ENCODE results near the gene SELENOM.
"Not testable (repeated sequence)": the region's sequence is repeated elsewhere in the genome, so short reads cannot be mapped to it uniquely, and the experiment has no call there.

The SELENOM gene

GRCh38 chr22:31089160-31090100 lies 17.9 kb downstream of the SELENOM start:
- peak; percentile 36 for DNase-seq

- no peak for DNase-seq
Measured at GRCh38 chr22:31088233-31088986, 19.0 kb downstream of the SELENOM start.

- DNase-seq: no peak
Measured at GRCh38 chr22:31087744-31088215, 19.6 kb downstream of the SELENOM start.

- no peak for DNase-seq
Measured at GRCh38 chr22:31086703-31087330, 20.6 kb downstream of the SELENOM start.

- no peak for DNase-seq
Measured at GRCh38 chr22:31085928-31086327, 21.4 kb downstream of the SELENOM start.

- no peak for DNase-seq
Measured at GRCh38 chr22:31085493-31085824, 21.9 kb downstream of the SELENOM start.

GRCh38 chr22:31084811-31085492 lies 22.4 kb downstream of the SELENOM start:
- peak; percentile 84 for DNase-seq

- no peak for DNase-seq
Measured at GRCh38 chr22:31083923-31084810, 23.2 kb downstream of the SELENOM start.

GRCh38 chr22:31083377-31083768 lies 24.0 kb downstream of the SELENOM start:
- no peak for DNase-seq

- peak; percentile 78 for DNase-seq
Measured at GRCh38 chr22:31082606-31083376, 24.6 kb downstream of the SELENOM start.

- peak; percentile 83 for DNase-seq
Measured at GRCh38 chr22:31081963-31082605, 25.3 kb downstream of the SELENOM start.

GRCh38 chr22:31080848-31081649 lies 26.3 kb downstream of the SELENOM start, which contains the start of gene SMTN:
Gene SMTN, plus strand, starts transcription at chr22:31081318. Its CDS starts 1,941 bp downstream, at chr22:31083259.
- peak; percentile 92 for DNase-seq

- no peak for DNase-seq
Measured at GRCh38 chr22:31080164-31080847, 27.1 kb downstream of the SELENOM start.

GRCh38 chr22:31079095-31079642 lies 28.2 kb downstream of the SELENOM start:
- DNase-seq: no peak

GRCh38 chr22:31078389-31078788 lies 29.0 kb downstream of the SELENOM start:
- DNase-seq: peak; percentile 48

GRCh38 chr22:31077681-31078080 lies 29.7 kb downstream of the SELENOM start:
- DNase-seq: no peak

GRCh38 chr22:31075961-31076360 lies 31.4 kb downstream of the SELENOM start:
- DNase-seq: no peak

GRCh38 chr22:31073545-31074145 lies 33.7 kb downstream of the SELENOM start:
- DNase-seq: not testable (repeated sequence)
